MM.1S (cell line): ENCODE results near the gene CYP20A1.

ENCODE experiments used
- EZH2 ChIP-seq: fragments of 300-600 bp; sonication (generic); optimal IDR thresholded peaks from 2 replicates; pipeline ENCODE3; 2017; ENCODE audit warnings: low read depth, mild to moderate bottlenecking, antibody characterized with exemption, low read length, mixed read lengths
- TF ChIP-seq, protein P1 (sequence below): fragments of 300-600 bp; sonication (generic); IDR thresholded peaks from 2 replicates; pipeline ENCODE4 v1.5.1; 2016; ENCODE audit warnings: antibody characterized with exemption, low read length, mixed read lengths

GRCh38 chr2:203209538-203209937, 29.3 kb upstream of the CYP20A1 start:
- TF ChIP-seq, protein P1, sequence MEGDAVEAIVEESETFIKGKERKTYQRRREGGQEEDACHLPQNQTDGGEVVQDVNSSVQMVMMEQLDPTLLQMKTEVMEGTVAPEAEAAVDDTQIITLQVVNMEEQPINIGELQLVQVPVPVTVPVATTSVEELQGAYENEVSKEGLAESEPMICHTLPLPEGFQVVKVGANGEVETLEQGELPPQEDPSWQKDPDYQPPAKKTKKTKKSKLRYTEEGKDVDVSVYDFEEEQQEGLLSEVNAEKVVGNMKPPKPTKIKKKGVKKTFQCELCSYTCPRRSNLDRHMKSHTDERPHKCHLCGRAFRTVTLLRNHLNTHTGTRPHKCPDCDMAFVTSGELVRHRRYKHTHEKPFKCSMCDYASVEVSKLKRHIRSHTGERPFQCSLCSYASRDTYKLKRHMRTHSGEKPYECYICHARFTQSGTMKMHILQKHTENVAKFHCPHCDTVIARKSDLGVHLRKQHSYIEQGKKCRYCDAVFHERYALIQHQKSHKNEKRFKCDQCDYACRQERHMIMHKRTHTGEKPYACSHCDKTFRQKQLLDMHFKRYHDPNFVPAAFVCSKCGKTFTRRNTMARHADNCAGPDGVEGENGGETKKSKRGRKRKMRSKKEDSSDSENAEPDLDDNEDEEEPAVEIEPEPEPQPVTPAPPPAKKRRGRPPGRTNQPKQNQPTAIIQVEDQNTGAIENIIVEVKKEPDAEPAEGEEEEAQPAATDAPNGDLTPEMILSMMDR, result no peak
- no peak for TF ChIP-seq EZH2
